Activated T-helper 1 cell treated with anti-CD3 and anti-CD28 coated beads, Interleukin-12 subunit alpha, Interleukin-12 subunit beta, Interleukin-2, Interleukin-4 antibody, amounts not matched to agents 30 ng/mL and 10 ng/mL and 1 ng/mL, durations not matched to agents 14 hours and 24 hours and 36 hours (primary cell): Measurements from ENCODE around the gene CFAP92. TPM values are rescaled to one million over a fixed set of nuclear protein-coding genes. Genes with fewer than 3 reads are reported as not detected.

ENCODE experiments used
- DNase-seq: peaks from one replicate; pipeline ENCODE4 v3.0.0; 2021; ENCODE audit warnings: low spot score
- H3K27ac Mint-ChIP-seq: one replicate; pipeline ENCODE4 v1.8.0; 2021; ENCODE audit warnings: mild to moderate bottlenecking, mixed read lengths
- H3K27me3 Mint-ChIP-seq: one replicate; pipeline ENCODE4 v1.8.0; 2022; ENCODE audit warnings: mild to moderate bottlenecking, moderate library complexity, mixed read lengths; ENCODE audit not compliant: insufficient read depth
- H3K36me3 Mint-ChIP-seq: one replicate; pipeline ENCODE4 v1.8.0; 2021; ENCODE audit warnings: low read depth, mixed read lengths
- H3K4me1 Mint-ChIP-seq: one replicate; pipeline ENCODE4 v1.8.0; 2021; ENCODE audit warnings: low read depth, mixed read lengths
- H3K4me3 Mint-ChIP-seq: one replicate; pipeline ENCODE4 v1.8.0; 2021; ENCODE audit warnings: mild to moderate bottlenecking, moderate library complexity, mixed read lengths
- H3K9me3 Mint-ChIP-seq: one replicate; pipeline ENCODE4 v1.8.0; 2021; ENCODE audit warnings: mixed read lengths
- intact Hi-C: fragments of 100-400 bp; cut with micrococcal nuclease; formaldehyde crosslinking; loops from one replicate; pipeline ENCODE4 v1.15.1; 2024
- total RNA-seq: library from RNA; stranded (reverse); gene quantifications from 2 replicates; pipeline ENCODE4 v1.2.3, GENCODE V29; 2022

The CFAP92 gene
- total RNA-seq, 1 donor from 2014 or later: 0.13 TPM

- Mint-ChIP-seq H3K36me3 (no peaks in the 10 kb centered on the region), H3K9me3 (no peaks in the 10 kb centered on the region), H3K27me3 (peaks cover 2% of the 10 kb centered on the region), H3K4me1 (no peaks in the 10 kb centered on the region), H3K4me3 (no peak overlapping the region), H3K27ac (no peak overlapping the region)
- intact Hi-C loops: no loop called here
- DNase-seq: no peak
Measured at GRCh38 chr3:129032716-129033115, 38.8 kb upstream of the CFAP92 start.

GRCh38 chr3:129031476-129032215 is 37.8 kb upstream of the CFAP92 start:
- DNase-seq: no peak

GRCh38 chr3:129030611-129031010 is 36.7 kb upstream of the CFAP92 start:
- no peak overlapping the region for H3K4me3 Mint-ChIP-seq
- H3K36me3 Mint-ChIP-seq: no peaks in the 10 kb centered on the region
- H3K4me1 Mint-ChIP-seq: peaks cover 14% of the 10 kb centered on the region
- H3K27me3 Mint-ChIP-seq: peaks cover 2% of the 10 kb centered on the region
- no peaks in the 10 kb centered on the region for H3K9me3 Mint-ChIP-seq
- intact Hi-C loops: no loop called here
- no peak for DNase-seq
- H3K27ac Mint-ChIP-seq: no peak overlapping the region

More at GRCh38 chr3:129031476-129032215, 37.8 kb upstream of the CFAP92 start:
- Mint-ChIP-seq H3K4me3 (no peak overlapping the region), H3K36me3 (no peaks in the 10 kb centered on the region), H3K27me3 (peaks cover 2% of the 10 kb centered on the region), H3K27ac (no peak overlapping the region), H3K4me1 (peaks cover 4% of the 10 kb centered on the region), H3K9me3 (no peaks in the 10 kb centered on the region)
- intact Hi-C loops: no loop called here

GRCh38 chr3:129028866-129029265 is 35.0 kb upstream of the CFAP92 start:
- H3K4me1 Mint-ChIP-seq: peaks cover 24% of the 10 kb centered on the region
- H3K27ac Mint-ChIP-seq: no peak overlapping the region
- H3K4me3 Mint-ChIP-seq: no peak overlapping the region
- peaks cover 4% of the 10 kb centered on the region for H3K36me3 Mint-ChIP-seq
- DNase-seq: no peak
- H3K9me3 Mint-ChIP-seq: no peaks in the 10 kb centered on the region
- peaks cover 10% of the 10 kb centered on the region for H3K27me3 Mint-ChIP-seq
- intact Hi-C loops: loop anchor here (2.0 to 5.0 kb wide), 2 partner anchors 20 to 152 kb away; partner anchors contain the start of gene ACAD9

- Mint-ChIP-seq H3K9me3 (no peaks in the 10 kb centered on the region), H3K36me3 (peaks cover 4% of the 10 kb centered on the region), H3K27ac (no peak overlapping the region), H3K4me1 (peaks cover 24% of the 10 kb centered on the region), H3K4me3 (no peak overlapping the region), H3K27me3 (peaks cover 13% of the 10 kb centered on the region)
- no peak for DNase-seq
- intact Hi-C loops: loop anchor here (1.0 to 5.0 kb wide), 8 partner anchors 11 to 222 kb away; partner anchors contain the start of genes ACAD9, CFAP92, COPG1 and ISY1
Measured at GRCh38 chr3:129027544-129027880, 33.6 kb upstream of the CFAP92 start.

- H3K4me1 Mint-ChIP-seq: peaks cover 24% of the 10 kb centered on the region
- H3K27me3 Mint-ChIP-seq: peaks cover 13% of the 10 kb centered on the region
- H3K36me3 Mint-ChIP-seq: peaks cover 4% of the 10 kb centered on the region
- no peaks in the 10 kb centered on the region for H3K9me3 Mint-ChIP-seq
- peak overlapping the region; percentile 87 for H3K27ac Mint-ChIP-seq
- intact Hi-C loops: loop anchor here (1.0 to 5.0 kb wide), 8 partner anchors 11 to 222 kb away; partner anchors contain the start of genes ACAD9, CFAP92, COPG1 and ISY1
- H3K4me3 Mint-ChIP-seq: peak overlapping the region; percentile 80
- DNase-seq: peak; percentile 93
Measured at GRCh38 chr3:129026728-129027543, 33.1 kb upstream of the CFAP92 start.

- DNase-seq: no peak
- peak overlapping the region; percentile 80 for H3K4me3 Mint-ChIP-seq
- H3K9me3 Mint-ChIP-seq: no peaks in the 10 kb centered on the region
- peaks cover 4% of the 10 kb centered on the region for H3K36me3 Mint-ChIP-seq
- peaks cover 13% of the 10 kb centered on the region for H3K27me3 Mint-ChIP-seq
- peaks cover 24% of the 10 kb centered on the region for H3K4me1 Mint-ChIP-seq
- intact Hi-C loops: loop anchor here (5.0 kb wide), 1 partner anchor 149 kb away; the partner anchor contains the start of gene ACAD9
- peak overlapping the region; percentile 80 for H3K27ac Mint-ChIP-seq
Measured at GRCh38 chr3:129025691-129026435, 32.0 kb upstream of the CFAP92 start.

GRCh38 chr3:129025108-129025507 is 31.2 kb upstream of the CFAP92 start:
- intact Hi-C loops: loop anchor here (5.0 kb wide), 1 partner anchor 148 kb away; the partner anchor contains the start of gene ACAD9
- Mint-ChIP-seq H3K4me3 (no peak overlapping the region), H3K4me1 (peaks cover 24% of the 10 kb centered on the region), H3K36me3 (peaks cover 4% of the 10 kb centered on the region), H3K27ac (no peak overlapping the region), H3K9me3 (no peaks in the 10 kb centered on the region), H3K27me3 (peaks cover 13% of the 10 kb centered on the region)
- no peak for DNase-seq

GRCh38 chr3:129023909-129024308 is 30.0 kb upstream of the CFAP92 start:
- Mint-ChIP-seq H3K27ac (no peak overlapping the region), H3K4me3 (no peak overlapping the region), H3K9me3 (no peaks in the 10 kb centered on the region), H3K27me3 (peaks cover 13% of the 10 kb centered on the region), H3K4me1 (peaks cover 27% of the 10 kb centered on the region), H3K36me3 (peaks cover 4% of the 10 kb centered on the region)
- DNase-seq: no peak
- intact Hi-C loops: no loop called here

GRCh38 chr3:129023008-129023358 is 29.1 kb upstream of the CFAP92 start:
- Mint-ChIP-seq H3K27ac (no peak overlapping the region), H3K4me3 (no peak overlapping the region), H3K36me3 (peaks cover 4% of the 10 kb centered on the region), H3K4me1 (peaks cover 30% of the 10 kb centered on the region), H3K9me3 (no peaks in the 10 kb centered on the region), H3K27me3 (peaks cover 15% of the 10 kb centered on the region)
- DNase-seq: no peak
- intact Hi-C loops: no loop called here

- Mint-ChIP-seq H3K4me3 (no peak overlapping the region), H3K27me3 (peaks cover 15% of the 10 kb centered on the region), H3K36me3 (peaks cover 5% of the 10 kb centered on the region), H3K4me1 (peaks cover 35% of the 10 kb centered on the region), H3K27ac (no peak overlapping the region), H3K9me3 (no peaks in the 10 kb centered on the region)
- no peak for DNase-seq
- intact Hi-C loops: no loop called here
Measured at GRCh38 chr3:129022114-129023007, 28.5 kb upstream of the CFAP92 start.

GRCh38 chr3:129021140-129021551 is 27.3 kb upstream of the CFAP92 start:
- H3K27ac Mint-ChIP-seq: no peak overlapping the region
- H3K4me1 Mint-ChIP-seq: peaks cover 39% of the 10 kb centered on the region
- H3K27me3 Mint-ChIP-seq: peaks cover 13% of the 10 kb centered on the region
- peaks cover 5% of the 10 kb centered on the region for H3K36me3 Mint-ChIP-seq
- no peak for DNase-seq
- H3K9me3 Mint-ChIP-seq: no peaks in the 10 kb centered on the region
- no peak overlapping the region for H3K4me3 Mint-ChIP-seq
- intact Hi-C loops: no loop called here
